CD4-positive, CD25-positive, alpha-beta regulatory T cell (primary cell): ENCODE data around the gene EXOC4. TPM values are rescaled to one million over a fixed set of nuclear protein-coding genes. Genes with fewer than 3 reads are reported as not detected.

ENCODE experiments used
- ATAC-seq, 2 donors: fragments of 150-1000 bp; cut with Tn5 transposase; one replicate each; pipeline ENCODE4 v1.10.0; 2021; ENCODE audit warnings: low read depth in 2 of 2, moderate number of reproducible peaks in 2 of 2, moderate library complexity in 1 of 2
- DNase-seq, 3 donors: peaks; one replicate each; pipeline versions ENCODE4 v3.0.0 to v3.0.0-alpha.2; 2012 to 2022; ENCODE audit warnings: mixed read lengths in 1 of 3
- H3K27ac ChIP-seq: one replicate; pipeline ENCODE4 v1.7.0; 2013; ENCODE audit warnings: mild to moderate bottlenecking, low read length; ENCODE audit not compliant: insufficient read depth, poor library complexity, severe bottlenecking
- H3K27me3 ChIP-seq: one replicate; pipeline ENCODE4 v1.7.0; 2013; ENCODE audit warnings: low read length; ENCODE audit not compliant: control insufficient read depth, insufficient read depth
- H3K36me3 ChIP-seq: one replicate; pipeline ENCODE4 v1.7.0; 2013; ENCODE audit warnings: mild to moderate bottlenecking, low read length, moderate library complexity; ENCODE audit not compliant: control insufficient read depth, insufficient read depth
- H3K4me1 ChIP-seq: 2 replicates; pipeline ENCODE4 v1.7.0; 2013; ENCODE audit warnings: mild to moderate bottlenecking, low read length; ENCODE audit not compliant: insufficient read depth, control insufficient read depth, poor library complexity, severe bottlenecking
- H3K4me3 ChIP-seq: one replicate; pipeline ENCODE4 v1.7.0; 2013; ENCODE audit warnings: low read depth, mild to moderate bottlenecking, low read length, moderate library complexity
- H3K9me3 ChIP-seq, 2 experiments: 1 replicate in 1 of 2; 2 replicates in 1 of 2; pipeline ENCODE4 v1.7.0; 2013; ENCODE audit warnings: low read length in 2 of 2, mild to moderate bottlenecking in 1 of 2, moderate library complexity in 1 of 2; ENCODE audit not compliant: control insufficient read depth in 2 of 2
- H3K27ac Mint-ChIP-seq, 3 donors: one replicate each; pipeline ENCODE4 v1.8.0; 2020 to 2022; ENCODE audit warnings: mild to moderate bottlenecking in 3 of 3, mixed read lengths in 3 of 3, moderate library complexity in 2 of 3
- H3K27me3 Mint-ChIP-seq: one replicate; pipeline ENCODE4 v1.8.0; 2022; ENCODE audit warnings: mild to moderate bottlenecking, mixed read lengths
- H3K36me3 Mint-ChIP-seq: one replicate; pipeline ENCODE4 v1.8.0; 2020; ENCODE audit warnings: mixed read lengths
- H3K4me1 Mint-ChIP-seq, 4 donors: one replicate each; pipeline ENCODE4 v1.8.0; 2020 to 2022; ENCODE audit warnings: mixed read lengths in 4 of 4, mild to moderate bottlenecking in 1 of 4
- H3K4me3 Mint-ChIP-seq, 4 donors: one replicate each; pipeline ENCODE4 v1.8.0; 2020 to 2022; ENCODE audit warnings: mild to moderate bottlenecking in 4 of 4, mixed read lengths in 4 of 4, moderate library complexity in 3 of 4
- H3K9me3 Mint-ChIP-seq, 7 donors: one replicate each; pipeline ENCODE4 v1.8.0; 2020 to 2022; ENCODE audit warnings: mixed read lengths in 7 of 7, mild to moderate bottlenecking in 3 of 7, moderate library complexity in 2 of 7
- polyA plus RNA-seq, 4 donors: library from polyadenylated mRNA; unstranded; fragments of 300-500 nt; fragmentation: Illumina TruSeq; gene quantifications; one replicate each; pipeline ENCODE4 v1.2.3, GENCODE V29; 2021
- total RNA-seq: library from RNA; stranded (reverse); gene quantifications from one replicate; pipeline ENCODE4 v1.2.3, GENCODE V29; 2022

EXOC4 gene
- total and polyA plus RNA-seq, 5 donors from 2014 or later: 39.1 to 118 (median 52.2) TPM

- no peak for ATAC-seq
- H3K27ac ChIP-seq: no peak overlapping the region
- peaks cover 0 to 5% (median 4%) of the 10 kb centered on the region in 4 donors for H3K4me1 Mint-ChIP-seq
Observed at GRCh38 chr7:134031835-134032617, 779.1 kb downstream of the EXOC4 start.

DNA sequence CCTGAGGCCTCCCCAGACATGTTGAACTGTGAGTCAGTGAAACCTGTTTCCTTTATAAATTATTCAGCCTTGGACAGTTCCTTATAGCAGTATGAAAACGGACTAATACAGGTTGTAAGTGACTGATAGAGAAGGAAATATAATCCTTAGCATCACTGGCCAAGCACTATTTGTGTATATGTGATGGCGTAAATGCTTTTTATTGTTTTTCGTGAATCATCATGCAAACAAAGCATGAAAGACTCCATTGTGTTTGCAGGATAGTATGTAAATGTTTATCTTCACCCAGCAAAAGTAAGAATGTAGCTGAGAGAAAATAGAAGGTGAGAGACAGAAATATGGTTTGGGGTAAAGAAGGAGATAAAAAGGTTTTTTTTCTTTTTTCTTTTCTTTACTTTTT, 781.8 kb downstream of the EXOC4 start:
- Mint-ChIP-seq H3K4me1 (peaks cover 0 to 6% (median 4%) of the 10 kb centered on the region in 4 donors), H3K9me3 (peaks cover 0 to 2% (median 0%) of the 10 kb centered on the region in 7 donors), H3K27ac (no peak overlapping the region), H3K36me3 (peaks cover 23% of the 10 kb centered on the region), H3K4me3 (no peak overlapping the region), H3K27me3 (no peaks in the 10 kb centered on the region)
- Histone ChIP-seq H3K4me1 (no peaks in the 10 kb centered on the region), H3K36me3 (no peaks in the 10 kb centered on the region), H3K27me3 (no peaks in the 10 kb centered on the region), H3K9me3 (no peaks in the 10 kb centered on the region), H3K4me3 (no peak overlapping the region), H3K27ac (no peak overlapping the region)
- ATAC-seq: no peak
- no peak for DNase-seq

More at GRCh38 chr7:134031835-134032617, 779.1 kb downstream of the EXOC4 start:
- Mint-ChIP-seq H3K27me3 (no peaks in the 10 kb centered on the region), H3K36me3 (peaks cover 19% of the 10 kb centered on the region), H3K27ac (no peak overlapping the region), H3K9me3 (peaks cover 0 to 2% (median 0%) of the 10 kb centered on the region in 7 donors), H3K4me3 (no peak overlapping the region)
- peak in 1 of 3 donors; percentile 8 for DNase-seq
- H3K36me3 ChIP-seq: no peaks in the 10 kb centered on the region
- H3K4me3 ChIP-seq: no peak overlapping the region
- H3K4me1 ChIP-seq: no peaks in the 10 kb centered on the region
- H3K9me3 ChIP-seq: no peaks in the 10 kb centered on the region
- H3K27me3 ChIP-seq: no peaks in the 10 kb centered on the region

GRCh38 chr7:134037991-134038390, 785.1 kb downstream of the EXOC4 start:
- Mint-ChIP-seq H3K4me3 (no peak overlapping the region), H3K36me3 (peaks cover 23% of the 10 kb centered on the region), H3K9me3 (peaks cover 0 to 2% (median 0%) of the 10 kb centered on the region in 7 donors), H3K27ac (no peak overlapping the region), H3K27me3 (no peaks in the 10 kb centered on the region), H3K4me1 (peaks cover 0 to 6% (median 0%) of the 10 kb centered on the region in 4 donors)
- H3K9me3 ChIP-seq: no peaks in the 10 kb centered on the region
- ATAC-seq (no peak), DNase-seq (no peak)
- no peak overlapping the region for H3K4me3 ChIP-seq
- no peaks in the 10 kb centered on the region for H3K27me3 ChIP-seq
- no peak overlapping the region for H3K27ac ChIP-seq
- no peaks in the 10 kb centered on the region for H3K4me1 ChIP-seq
- H3K36me3 ChIP-seq: no peaks in the 10 kb centered on the region

DNA sequence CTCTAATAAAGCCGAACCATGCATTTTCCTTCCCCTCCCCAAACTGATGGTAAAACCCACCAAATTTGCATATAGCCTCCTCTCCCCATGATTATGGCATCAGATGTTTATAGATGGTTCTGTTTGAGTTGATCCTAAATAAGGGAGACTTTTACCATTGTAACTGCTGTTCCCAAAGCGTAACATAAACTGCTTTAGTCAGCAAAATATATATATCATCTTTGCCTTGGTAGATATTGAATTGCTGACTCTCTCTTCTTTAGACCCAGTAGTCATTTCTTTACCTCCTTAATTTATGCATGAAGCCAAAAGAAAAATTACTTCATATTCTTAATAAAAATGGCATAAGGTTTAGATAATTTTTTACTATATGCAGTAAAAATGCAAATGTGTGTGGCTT, 788.1 kb downstream of the EXOC4 start:
- no peaks in the 10 kb centered on the region for H3K27me3 Mint-ChIP-seq
- ATAC-seq: no peak
- no peaks in the 10 kb centered on the region for H3K9me3 ChIP-seq
- H3K4me1 Mint-ChIP-seq: peaks cover 0 to 4% (median 0%) of the 10 kb centered on the region in 4 donors
- no peak overlapping the region for H3K27ac ChIP-seq
- H3K27me3 ChIP-seq: no peaks in the 10 kb centered on the region
- no peak overlapping the region for H3K4me3 Mint-ChIP-seq
- H3K4me1 ChIP-seq: no peaks in the 10 kb centered on the region
- no peak overlapping the region for H3K4me3 ChIP-seq
- peaks cover 28% of the 10 kb centered on the region for H3K36me3 Mint-ChIP-seq
- DNase-seq: no peak
- no peak overlapping the region for H3K27ac Mint-ChIP-seq
- no peaks in the 10 kb centered on the region for H3K9me3 Mint-ChIP-seq
- no peaks in the 10 kb centered on the region for H3K36me3 ChIP-seq

GRCh38 chr7:134041477-134041876, 788.6 kb downstream of the EXOC4 start:
- H3K4me1 ChIP-seq: no peaks in the 10 kb centered on the region
- H3K4me3 ChIP-seq: no peak overlapping the region
- H3K27me3 ChIP-seq: no peaks in the 10 kb centered on the region
- peaks cover 28% of the 10 kb centered on the region for H3K36me3 Mint-ChIP-seq
- H3K27ac Mint-ChIP-seq: no peak overlapping the region
- DNase-seq (no peak), ATAC-seq (no peak)
- no peak overlapping the region for H3K4me3 Mint-ChIP-seq
- peaks cover 0 to 4% (median 0%) of the 10 kb centered on the region in 4 donors for H3K4me1 Mint-ChIP-seq
- no peaks in the 10 kb centered on the region for H3K36me3 ChIP-seq
- no peak overlapping the region for H3K27ac ChIP-seq
- H3K9me3 Mint-ChIP-seq: no peaks in the 10 kb centered on the region
- no peaks in the 10 kb centered on the region for H3K27me3 Mint-ChIP-seq
- H3K9me3 ChIP-seq: no peaks in the 10 kb centered on the region

GRCh38 chr7:134042307-134042706, 789.4 kb downstream of the EXOC4 start:
- H3K27ac Mint-ChIP-seq: no peak overlapping the region
- H3K27me3 ChIP-seq: no peaks in the 10 kb centered on the region
- H3K4me3 Mint-ChIP-seq: no peak overlapping the region
- H3K27me3 Mint-ChIP-seq: no peaks in the 10 kb centered on the region
- no peaks in the 10 kb centered on the region for H3K9me3 ChIP-seq
- ATAC-seq (no peak), DNase-seq (no peak)
- H3K4me3 ChIP-seq: no peak overlapping the region
- H3K9me3 Mint-ChIP-seq: no peaks in the 10 kb centered on the region
- no peaks in the 10 kb centered on the region for H3K4me1 Mint-ChIP-seq
- H3K27ac ChIP-seq: no peak overlapping the region
- H3K4me1 ChIP-seq: no peaks in the 10 kb centered on the region
- no peaks in the 10 kb centered on the region for H3K36me3 ChIP-seq
- H3K36me3 Mint-ChIP-seq: peaks cover 23% of the 10 kb centered on the region

DNA sequence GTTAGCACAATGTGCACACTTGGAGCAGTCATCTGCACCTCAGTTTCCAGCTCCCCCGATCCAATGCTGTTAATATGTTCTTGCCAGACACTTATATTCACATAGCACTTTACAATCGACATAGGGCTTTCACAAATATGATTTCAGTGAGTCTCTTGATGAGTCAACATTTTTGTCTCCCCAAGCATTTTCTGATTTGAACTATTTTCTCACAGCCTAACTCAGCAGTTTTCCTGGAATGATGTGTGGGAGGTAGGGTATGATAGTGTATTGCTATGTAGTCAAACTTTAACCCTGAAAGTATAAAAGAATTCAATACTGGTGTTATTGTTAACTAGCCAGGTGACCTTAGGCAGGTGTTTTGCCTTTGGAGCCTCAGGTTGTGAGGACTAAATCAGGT, 791.8 kb downstream of the EXOC4 start:
- ATAC-seq (no peak), DNase-seq (no peak)
- H3K27me3 ChIP-seq: no peaks in the 10 kb centered on the region
- H3K27me3 Mint-ChIP-seq: no peaks in the 10 kb centered on the region
- H3K4me3 Mint-ChIP-seq: no peak overlapping the region
- no peaks in the 10 kb centered on the region for H3K9me3 ChIP-seq
- H3K36me3 Mint-ChIP-seq: peaks cover 28% of the 10 kb centered on the region
- H3K4me1 ChIP-seq: no peaks in the 10 kb centered on the region
- no peaks in the 10 kb centered on the region for H3K9me3 Mint-ChIP-seq
- H3K36me3 ChIP-seq: no peaks in the 10 kb centered on the region
- peak overlapping the region in 1 of 3 donors; percentile 3 for H3K27ac Mint-ChIP-seq
- no peaks in the 10 kb centered on the region for H3K4me1 Mint-ChIP-seq
- H3K27ac ChIP-seq: no peak overlapping the region
- no peak overlapping the region for H3K4me3 ChIP-seq

DNA sequence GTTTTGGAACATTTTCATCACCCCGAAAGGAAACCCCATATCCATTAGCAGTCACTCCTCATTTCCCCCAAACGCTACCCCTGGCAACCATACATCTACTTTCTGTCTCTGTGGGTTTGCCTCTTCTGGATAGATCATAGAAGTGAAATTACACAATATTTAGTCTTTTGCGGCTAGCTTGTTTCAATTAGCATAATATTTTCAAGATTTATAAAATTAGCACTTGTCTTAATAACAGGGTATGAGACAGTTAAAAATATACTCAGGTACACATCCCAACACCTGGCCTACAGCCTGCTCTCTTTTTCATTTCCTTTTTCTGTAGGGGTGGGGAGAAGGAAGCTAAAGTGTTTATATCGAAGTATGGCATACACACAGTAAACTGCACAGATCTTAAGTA, 792.8 kb downstream of the EXOC4 start:
- H3K4me1 Mint-ChIP-seq: no peaks in the 10 kb centered on the region
- ATAC-seq (no peak), DNase-seq (no peak)
- Histone ChIP-seq H3K4me3 (no peak overlapping the region), H3K9me3 (no peaks in the 10 kb centered on the region), H3K4me1 (no peaks in the 10 kb centered on the region), H3K27ac (no peak overlapping the region), H3K27me3 (no peaks in the 10 kb centered on the region), H3K36me3 (no peaks in the 10 kb centered on the region)
- no peaks in the 10 kb centered on the region for H3K27me3 Mint-ChIP-seq
- H3K36me3 Mint-ChIP-seq: peaks cover 28% of the 10 kb centered on the region
- no peaks in the 10 kb centered on the region for H3K9me3 Mint-ChIP-seq
- no peak overlapping the region for H3K4me3 Mint-ChIP-seq
- no peak overlapping the region for H3K27ac Mint-ChIP-seq
